GM21825 (cell line): ENCODE data around the gene KCNA1.

Experiments
- ATAC-seq: cut with Tn5 transposase; IDR thresholded peaks from one replicate; pipeline ENCODE4 v1.9.1; 2021; ENCODE audit warnings: mild to moderate bottlenecking, moderate library complexity; ENCODE audit not compliant: unreplicated experiment

Gene KCNA1

GRCh38 chr12:4958697-4959375 lies 49.1 kb downstream of the KCNA1 start:
- no peak for ATAC-seq

- no peak for ATAC-seq
Measured at GRCh38 chr12:4959381-4959780, 49.7 kb downstream of the KCNA1 start.

DNA sequence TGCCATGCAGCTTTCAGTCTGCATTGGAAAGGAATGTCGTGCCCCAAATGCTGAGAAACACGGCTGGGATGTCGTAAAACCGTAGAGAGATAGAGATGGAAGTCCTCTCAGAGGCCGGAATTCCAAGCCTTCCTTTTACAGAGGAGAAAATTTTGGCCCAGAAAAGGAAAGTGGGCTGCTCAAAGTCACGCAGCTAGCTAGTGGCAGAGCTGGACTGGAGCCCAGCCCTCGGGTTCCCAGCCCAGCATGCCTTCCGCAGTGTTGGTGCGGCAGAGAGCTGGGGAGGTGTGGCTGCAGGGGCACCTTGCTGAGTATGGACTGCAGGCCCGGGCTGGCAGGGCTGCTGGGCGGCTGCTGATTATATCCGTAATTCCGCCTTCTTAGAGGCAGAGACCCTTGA lies 50.3 kb downstream of the KCNA1 start:
- no peak for ATAC-seq

- no peak for ATAC-seq
Measured at GRCh38 chr12:4960547-4960946, 50.8 kb downstream of the KCNA1 start.

GRCh38 chr12:4961311-4961710 lies 51.6 kb downstream of the KCNA1 start:
- no peak for ATAC-seq

- ATAC-seq = no peak
Measured at GRCh38 chr12:4962539-4963486, 53.1 kb downstream of the KCNA1 start.
